Stimulated activated CD4-positive, alpha-beta T cell treated with anti-CD3 and anti-CD28 coated beads, Interleukin-4, amount 100 ng/mL, for 4 hours (primary cell): ENCODE measurements around the gene ERCC6L2.

ENCODE experiments used
- DNase-seq, 2 experiments: peaks; one replicate each; pipeline ENCODE4 v3.0.0-alpha.2; 2020

Gene ERCC6L2, protein sequence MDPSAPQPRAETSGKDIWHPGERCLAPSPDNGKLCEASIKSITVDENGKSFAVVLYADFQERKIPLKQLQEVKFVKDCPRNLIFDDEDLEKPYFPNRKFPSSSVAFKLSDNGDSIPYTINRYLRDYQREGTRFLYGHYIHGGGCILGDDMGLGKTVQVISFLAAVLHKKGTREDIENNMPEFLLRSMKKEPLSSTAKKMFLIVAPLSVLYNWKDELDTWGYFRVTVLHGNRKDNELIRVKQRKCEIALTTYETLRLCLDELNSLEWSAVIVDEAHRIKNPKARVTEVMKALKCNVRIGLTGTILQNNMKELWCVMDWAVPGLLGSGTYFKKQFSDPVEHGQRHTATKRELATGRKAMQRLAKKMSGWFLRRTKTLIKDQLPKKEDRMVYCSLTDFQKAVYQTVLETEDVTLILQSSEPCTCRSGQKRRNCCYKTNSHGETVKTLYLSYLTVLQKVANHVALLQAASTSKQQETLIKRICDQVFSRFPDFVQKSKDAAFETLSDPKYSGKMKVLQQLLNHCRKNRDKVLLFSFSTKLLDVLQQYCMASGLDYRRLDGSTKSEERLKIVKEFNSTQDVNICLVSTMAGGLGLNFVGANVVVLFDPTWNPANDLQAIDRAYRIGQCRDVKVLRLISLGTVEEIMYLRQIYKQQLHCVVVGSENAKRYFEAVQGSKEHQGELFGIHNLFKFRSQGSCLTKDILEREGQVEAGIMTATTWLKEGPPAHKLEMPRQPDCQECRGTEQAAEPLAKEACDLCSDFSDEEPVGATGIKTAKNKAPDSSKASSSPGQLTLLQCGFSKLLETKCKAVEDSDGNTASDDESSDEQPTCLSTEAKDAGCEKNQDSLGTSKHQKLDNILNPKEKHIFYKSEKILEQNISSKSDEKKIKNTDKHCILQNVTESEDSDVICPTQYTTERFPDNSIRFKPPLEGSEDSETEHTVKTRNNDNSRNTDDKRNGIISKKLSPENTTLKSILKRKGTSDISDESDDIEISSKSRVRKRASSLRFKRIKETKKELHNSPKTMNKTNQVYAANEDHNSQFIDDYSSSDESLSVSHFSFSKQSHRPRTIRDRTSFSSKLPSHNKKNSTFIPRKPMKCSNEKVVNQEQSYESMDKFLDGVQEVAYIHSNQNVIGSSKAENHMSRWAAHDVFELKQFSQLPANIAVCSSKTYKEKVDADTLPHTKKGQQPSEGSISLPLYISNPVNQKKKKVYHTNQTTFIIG (N-terminal part only)

DNA sequence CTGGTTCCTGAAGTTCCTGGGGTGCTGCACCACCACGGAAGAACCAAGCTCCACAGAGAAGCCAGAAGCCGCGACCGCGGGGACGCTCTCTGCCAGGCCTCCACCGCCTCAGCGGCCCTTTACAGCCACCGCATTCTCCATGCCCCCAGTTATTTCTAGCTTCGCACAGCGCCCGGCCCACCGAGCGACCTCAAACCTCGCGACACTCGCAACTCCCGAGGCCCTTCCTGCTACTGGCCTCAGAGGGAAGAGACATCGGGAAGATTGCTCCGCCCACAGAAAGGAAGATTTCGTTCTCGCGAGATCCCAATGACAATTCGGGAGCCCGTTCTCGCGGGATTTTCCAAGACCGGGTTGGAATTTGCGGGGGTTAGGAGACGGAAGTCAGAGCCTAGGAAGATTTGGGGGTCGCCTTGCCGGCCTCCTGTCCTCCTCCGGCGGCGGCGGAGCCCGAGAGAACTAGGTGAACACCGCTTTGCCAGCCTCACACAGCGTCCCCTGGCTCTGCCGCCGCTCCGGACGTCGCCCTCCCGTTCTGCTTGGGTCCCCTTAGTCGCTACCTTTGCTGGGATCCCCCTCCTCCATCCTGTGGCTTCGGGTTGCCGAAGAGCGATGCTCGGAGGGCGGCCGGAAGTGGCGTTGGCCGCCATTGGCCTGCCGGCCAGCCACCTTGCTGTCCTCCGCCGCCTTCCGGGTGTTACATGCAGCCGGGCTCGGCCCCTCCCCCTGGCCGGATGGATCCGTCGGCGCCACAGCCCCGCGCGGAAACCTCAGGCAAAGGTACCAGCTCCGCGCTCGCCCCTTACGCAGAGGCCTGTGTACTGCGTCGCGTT is at the start of gene ERCC6L2:
ERCC6L2 (plus strand) TSS at position 387 of the 833 bp plus-strand sequence; CDS start at position 735, 348 bp downstream.
- DNase-seq, result peak; percentile 86 to 89

DNA sequence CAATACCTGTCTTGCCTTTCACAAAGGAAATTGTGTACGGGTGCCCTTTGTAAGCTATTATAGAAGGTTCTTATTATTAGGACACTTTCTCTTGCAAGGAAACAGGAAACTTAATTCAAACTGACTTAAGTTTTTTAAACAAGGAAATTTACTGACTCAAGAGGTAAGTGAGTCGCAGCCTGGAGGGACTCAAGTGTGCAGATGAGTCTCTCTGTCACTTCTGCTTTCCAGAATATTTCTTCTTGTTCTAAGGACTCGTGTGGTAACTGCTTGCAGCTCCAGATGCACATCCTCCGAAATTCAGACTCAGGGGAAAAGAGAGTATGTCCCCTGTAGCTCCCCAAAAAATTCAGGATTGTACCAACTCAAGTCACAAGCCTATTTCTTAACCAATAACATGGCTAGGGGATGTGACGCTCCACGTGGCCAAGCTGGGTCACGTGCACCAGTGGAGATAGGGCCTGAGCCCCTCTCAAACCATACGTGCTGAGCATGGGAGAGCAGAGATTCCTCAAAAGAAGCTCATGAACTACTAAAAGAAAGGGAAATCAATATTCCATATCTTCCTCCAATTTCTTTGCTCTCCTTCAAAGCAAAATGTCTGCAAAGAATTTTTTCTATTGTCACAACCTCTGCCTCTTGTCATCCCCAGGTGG is 49.2 kb upstream of the ERCC6L2 start:
- DNase-seq, result no peak

DNA sequence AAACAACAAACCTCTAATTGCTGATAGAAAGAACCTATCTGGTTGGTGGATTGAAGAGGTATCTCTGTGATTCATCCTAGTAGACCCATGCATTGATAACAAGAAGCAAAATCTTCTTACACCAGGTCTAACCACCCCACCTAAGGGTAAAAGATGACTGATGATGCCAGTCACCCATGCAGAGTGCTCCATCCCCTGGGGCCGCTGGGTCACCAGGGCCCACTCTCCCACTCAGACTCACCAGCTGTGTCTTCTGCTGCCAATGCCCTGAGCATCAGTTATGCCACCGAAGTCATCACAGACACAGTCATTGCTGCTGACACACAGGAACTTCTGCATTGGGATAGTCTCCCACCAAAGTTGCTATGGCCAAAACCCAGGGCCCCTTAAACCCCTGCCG is 44.7 kb upstream of the ERCC6L2 start:
- no peak for DNase-seq

DNA sequence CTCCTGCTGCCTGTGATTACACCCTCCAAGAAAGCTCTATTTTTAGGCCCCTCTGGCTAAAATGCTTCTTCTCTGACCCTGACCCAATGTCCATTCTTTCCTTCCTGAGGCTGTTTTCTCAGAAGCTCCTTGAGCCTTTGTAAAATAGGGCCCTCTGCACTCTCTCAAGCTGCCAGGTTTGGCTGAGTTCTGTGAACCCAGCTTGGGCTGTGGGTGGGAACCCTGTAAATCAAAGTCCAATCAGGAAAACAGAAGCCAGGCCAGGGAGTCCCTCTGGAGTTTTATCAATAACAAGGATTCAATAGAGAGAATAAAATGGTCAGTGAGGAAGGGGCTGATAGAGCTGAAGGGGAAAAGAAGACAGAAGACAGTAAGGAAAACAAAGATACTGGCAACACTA is 43.7 kb upstream of the ERCC6L2 start:
- DNase-seq, result no peak

DNA sequence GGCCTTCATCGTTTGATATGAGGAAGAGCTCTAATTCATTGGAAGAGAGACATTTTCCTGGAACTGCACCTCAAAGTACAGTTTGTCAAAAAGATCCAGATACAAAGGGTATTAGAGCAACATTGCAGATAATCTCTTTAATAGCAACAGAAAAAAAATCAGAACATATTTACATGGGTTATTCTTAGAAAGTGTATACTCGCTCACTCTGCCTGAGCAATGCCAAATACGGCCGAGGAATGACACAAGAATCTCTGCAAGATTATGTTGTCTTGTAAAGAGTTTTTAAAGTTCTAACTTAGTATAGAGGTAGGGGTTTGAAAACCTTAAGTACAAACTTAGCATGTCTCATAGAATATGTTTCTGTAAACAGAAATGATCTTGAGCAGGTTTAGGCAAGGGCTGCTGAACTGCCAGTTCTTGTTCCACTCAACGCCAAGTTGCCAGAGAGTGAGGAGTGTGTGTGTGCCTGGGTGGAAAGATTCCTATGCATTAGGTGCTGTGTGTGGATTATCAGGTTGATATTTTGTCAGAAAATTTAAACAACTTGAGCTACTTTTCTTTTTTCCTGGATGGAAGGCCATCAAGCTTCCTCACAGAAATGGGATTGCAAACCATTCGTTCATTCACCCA is 41.8 kb upstream of the ERCC6L2 start:
- no peak for DNase-seq

DNA sequence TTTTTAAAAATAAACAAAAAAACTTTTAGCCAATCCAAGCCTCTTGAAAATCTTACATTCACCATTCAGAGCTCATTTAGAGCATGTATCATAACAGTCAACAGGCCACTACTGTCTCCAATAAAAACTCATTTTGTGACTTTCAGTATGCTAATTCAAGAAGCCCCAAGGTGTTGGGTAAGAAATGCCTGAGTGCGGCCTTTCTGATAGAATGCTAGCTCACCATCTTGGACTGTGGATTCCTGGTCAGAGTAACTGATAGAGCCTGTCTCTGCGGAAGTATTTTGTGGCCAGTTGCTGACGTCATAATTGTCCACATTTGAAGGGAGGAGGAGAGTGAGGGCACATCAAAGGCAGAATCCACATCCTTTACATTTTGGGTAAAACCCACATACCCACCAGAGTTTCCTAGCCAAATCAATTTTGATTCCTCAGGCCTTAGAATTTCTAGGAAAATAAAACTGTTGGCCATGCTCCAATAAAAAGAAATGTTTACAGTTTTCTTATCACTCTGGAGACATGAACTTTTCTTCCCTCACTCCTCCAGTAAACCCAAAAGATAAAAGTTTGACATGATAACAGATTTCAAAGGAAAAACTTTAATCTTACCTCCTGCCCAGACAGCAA is 41.1 kb upstream of the ERCC6L2 start:
- DNase-seq, result no peak

DNA sequence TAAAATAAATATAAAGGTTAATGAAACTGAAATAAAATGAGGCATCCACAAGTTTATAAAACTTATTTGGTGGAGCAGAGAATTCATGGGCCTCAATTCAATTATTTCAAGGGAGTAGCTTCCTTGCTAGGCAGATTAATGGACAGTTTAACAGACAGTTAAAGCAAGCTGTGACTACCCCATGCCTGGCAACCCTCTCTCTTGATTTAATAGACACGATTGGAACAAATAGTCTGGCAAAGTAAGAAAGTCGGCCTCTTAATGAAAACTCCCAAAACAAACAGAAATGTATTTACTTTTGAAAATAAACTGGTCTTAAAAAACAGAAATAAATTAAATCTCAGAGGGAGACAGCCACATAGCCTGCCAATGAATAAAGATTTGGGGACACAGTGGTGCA is 40.1 kb upstream of the ERCC6L2 start:
- DNase-seq, result no peak

DNA sequence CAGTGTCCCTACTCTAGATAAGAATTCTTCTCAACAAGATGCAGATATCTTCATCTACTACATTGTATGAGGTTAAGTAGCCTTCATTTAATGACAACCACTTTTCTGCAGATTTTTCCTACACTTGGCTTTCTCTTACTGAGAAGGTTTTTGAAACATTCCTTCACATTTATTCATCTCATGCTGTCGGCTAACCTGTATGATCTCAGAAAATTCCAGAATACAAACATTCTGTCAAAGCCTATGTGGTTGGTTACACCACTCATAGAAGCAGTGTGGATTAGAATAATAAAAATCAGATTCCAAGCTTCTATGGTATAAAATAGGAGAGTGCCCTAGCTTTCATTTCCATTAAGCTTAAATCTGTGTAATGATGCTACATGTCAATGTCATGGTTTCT is 39.4 kb upstream of the ERCC6L2 start:
- DNase-seq, result no peak

DNA sequence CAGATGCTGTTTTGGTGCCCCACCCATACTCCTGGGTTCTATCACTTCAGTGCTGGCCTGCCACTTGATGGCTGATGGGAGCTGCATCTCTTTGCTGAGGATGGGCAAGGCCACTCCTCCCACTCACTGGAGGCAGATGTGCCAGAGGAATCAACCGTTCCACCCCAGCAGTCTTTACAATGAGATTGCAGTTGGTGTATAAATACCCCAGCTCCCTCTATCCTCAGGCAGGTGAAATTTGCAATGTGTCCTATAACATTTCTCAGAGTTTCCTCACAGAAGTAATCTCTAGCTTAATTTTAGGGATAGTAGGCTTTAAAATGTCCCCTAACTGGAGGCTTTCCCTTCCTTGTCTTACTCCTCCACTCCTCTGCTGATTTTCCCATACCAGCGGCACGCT is 36.5 kb upstream of the ERCC6L2 start:
- DNase-seq, result no peak

DNA sequence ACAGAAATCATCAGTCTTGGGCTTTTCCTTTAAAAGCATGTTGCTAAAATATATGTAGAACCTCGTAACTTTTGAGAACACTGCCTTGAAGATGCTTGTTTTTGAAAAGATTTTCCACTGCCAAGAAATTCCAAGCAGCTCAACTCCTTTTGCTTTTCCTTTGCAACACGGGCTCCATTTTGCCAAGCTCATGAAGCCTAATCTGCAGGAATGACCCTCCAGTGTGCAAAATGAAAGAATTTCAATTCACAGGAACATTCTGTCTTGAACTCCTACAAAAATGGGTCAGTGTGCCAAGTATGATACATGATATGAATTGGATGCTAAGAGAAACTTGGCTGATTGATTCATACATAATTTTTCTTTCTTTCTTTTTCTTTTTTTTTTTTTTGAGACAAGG is 35.4 kb upstream of the ERCC6L2 start:
- no peak for DNase-seq

DNA sequence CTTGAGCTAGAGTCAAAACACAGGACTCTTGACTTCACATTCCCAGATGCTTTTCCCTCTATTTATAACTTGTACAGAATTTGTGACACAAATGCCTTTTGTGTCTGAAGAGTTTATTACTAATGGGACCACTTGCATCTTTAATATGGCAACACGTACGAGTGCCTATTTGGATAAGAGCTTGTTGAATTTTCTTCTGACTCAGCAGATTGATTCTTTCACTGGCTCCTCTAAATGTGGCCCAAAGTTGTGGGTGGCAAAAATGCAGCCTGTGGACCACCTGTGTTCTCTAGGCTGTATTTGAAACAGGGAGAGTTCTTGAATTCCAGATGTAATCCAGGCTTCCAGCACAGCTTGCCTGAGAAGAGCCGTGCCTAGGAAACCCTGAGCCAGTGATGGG is 34.1 kb upstream of the ERCC6L2 start:
- DNase-seq, result no peak

DNA sequence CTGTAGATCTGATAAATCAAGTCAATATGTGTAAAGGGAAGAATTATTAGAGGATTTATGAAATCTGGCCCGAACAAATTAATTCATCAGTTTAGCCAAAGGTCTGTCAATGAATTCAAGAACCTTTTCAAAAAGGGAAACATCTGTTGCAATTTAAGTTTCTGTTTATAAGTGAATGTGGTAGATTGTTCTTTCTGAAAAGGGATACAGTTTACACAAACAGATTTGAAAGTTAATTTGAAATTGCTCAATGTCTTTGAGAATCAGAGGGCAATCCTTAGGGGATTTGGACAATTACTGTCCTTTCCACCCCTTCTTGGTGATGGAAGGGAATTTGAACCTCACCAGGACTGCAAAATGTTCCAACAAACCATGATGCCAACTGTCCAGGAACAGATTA is 29.7 kb upstream of the ERCC6L2 start:
- no peak for DNase-seq

DNA sequence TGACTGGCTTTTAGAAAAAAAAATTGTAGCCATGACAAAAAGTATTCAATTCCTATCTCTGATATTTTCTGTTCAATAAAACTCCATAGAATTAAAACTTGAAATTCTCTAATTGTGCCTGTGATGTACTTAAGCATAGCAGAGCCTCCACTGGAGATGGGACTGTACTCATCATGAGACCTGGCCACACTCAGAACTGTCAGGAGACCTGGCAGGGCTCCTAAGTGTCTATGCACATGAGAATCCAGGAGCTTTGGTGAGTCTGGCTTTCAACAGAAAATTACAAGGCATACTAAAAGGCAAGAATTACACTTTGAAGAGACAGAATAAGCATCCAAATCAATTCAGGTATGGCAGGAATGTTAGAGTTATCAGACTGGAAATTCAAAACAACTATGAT is 26.7 kb upstream of the ERCC6L2 start:
- no peak for DNase-seq

DNA sequence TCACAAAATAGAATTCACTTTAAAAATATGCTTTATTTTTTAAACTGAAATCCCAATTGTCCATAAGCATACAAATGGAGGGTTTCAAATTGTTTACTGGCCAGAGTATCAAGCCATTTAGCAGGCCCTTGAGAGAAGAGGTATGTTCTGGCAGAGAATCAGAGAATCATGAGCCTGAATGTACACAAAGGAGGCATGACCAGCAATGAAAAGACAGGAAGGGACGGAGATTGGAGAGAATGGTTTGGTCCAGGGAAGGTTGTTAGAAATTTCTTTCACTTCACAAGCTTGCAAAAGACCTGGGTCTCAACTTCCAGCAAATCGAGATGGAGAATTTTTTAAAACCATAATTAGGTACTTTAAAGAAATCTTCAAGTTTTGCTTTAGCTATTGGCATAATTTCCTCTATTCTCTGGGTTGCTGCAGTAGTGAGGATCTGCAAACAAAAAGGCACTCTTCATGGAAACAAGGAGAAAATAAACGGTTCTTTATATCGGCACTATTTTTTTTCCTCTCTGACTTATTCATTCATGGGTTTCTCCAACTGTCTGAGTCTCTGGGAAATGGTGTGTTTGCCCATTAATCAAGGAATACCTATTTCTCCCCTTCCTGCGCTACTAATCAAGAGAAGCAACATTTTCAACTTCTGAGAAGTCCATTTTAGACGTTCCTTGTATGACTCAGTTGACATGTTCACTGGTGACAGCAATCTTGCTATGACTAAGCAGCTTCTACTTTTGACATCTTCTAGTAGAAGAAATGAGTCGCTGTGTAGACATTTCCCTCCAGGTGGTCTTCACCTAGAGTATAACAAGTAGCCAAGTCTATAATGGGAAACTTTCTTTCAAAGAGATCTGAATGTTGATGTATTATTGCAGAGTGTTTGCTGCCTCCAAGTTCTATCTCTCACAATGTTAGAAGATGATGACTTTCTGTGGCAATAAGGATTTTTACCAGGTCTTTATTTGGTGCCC is 23.1 kb upstream of the ERCC6L2 start:
- no peak for DNase-seq

DNA sequence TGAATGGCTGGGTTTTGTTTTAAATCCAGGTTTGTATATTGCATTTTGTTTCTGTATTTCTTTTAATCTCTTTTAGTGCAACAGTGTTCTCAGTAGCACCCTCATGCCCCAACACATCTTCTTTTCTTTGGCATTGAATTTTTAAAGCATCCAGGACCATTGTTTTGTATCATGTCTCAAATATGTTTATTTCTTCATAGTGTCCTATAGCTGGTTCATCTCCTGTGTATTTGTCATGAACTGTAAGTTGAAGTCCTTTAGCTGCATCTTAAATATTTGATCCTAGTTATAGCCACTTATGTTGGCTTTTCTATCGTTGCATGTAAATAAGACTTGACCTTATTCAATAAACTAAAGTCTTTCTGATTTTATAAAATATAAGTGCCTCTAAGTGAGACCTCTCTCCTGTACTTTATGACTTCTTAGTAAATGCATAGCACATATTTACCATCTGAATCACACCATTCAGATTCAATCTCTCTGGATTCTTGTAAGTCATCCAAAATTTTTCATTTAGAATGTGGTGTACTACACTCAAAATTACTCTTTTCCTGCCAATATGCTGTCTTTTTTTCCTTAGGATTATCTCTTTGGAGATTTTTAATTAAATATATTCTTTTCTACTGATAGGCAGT is 21.0 kb upstream of the ERCC6L2 start:
- DNase-seq, result no peak

DNA sequence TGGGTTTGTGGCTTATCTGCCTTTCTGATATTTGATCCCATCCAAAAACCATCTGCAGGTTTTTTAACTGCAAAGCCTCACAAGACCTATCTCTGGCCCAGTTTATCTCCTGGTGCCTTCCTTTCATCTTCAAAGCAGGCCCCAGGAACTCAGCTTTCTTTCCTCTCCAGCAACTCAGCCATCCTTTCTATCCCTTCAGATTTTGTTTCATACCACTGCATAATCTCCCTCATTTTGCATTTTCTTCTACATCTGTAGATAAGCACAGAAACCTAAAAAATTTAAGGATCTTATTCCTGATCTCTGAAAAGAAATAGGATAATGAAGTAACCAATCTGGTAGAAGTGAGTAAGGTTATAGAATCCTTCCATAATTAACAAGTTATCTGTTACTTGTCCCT is 19.5 kb upstream of the ERCC6L2 start:
- DNase-seq, result no peak

DNA sequence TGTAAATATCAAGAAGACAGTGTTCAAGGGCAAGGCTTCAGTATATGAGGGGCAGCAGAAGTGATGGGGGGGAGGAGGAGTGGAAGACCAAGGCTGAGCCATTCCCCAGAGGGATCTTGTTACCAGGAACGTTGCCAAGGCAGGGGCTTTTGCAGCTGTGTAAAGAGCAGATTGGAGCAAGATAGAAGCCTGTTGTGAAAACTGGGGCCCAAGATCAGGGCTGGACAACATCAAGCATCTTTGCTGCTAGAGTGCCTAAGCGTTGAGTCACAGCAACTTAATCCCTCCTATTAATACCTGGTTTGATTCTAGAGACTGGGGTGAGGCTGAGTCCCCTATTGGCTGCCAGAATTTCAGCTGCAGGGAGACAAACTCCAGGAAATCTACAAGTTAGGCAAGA is 18.4 kb upstream of the ERCC6L2 start:
- no peak for DNase-seq

DNA sequence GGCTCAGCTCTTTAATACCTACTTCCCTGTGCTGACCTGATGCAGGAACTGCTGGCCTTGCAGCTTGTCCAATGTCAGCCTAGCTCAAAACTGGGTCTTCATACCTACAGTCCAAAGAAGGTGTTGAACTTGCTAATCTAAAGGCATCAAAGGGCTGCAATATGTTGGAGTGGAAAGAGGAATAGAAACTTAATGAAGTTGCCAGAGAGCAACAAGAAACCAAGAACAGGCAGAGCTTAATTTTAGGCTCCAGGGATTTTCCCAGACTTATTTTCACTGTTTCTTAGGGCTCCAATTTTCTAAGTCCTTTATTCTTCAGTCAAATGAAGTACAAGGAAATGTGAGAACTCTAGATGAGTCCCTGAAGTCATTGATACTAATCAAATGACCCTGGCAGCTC is 17.6 kb upstream of the ERCC6L2 start:
- no peak for DNase-seq

DNA sequence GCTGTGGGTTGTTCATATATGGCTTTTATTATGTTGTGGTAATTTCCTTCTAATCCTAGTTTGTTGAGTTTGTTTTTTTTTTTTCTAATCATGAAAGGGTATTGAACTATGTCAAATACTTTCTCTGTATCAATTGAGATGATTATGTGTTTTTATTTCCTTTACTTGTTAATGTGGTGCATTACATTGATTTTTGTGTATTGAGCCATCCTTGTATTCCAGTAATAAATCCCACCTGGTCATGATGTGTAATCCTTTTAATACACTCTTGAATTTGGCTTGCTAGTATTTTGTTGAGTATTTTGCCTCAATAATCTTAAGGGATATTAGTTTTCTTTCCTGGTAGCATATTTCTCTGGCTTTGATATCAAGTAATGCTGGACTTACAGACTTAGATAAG is 13.1 kb upstream of the ERCC6L2 start:
- no peak for DNase-seq
